ENCODE data around the gene RAB40A.

RAB40A gene

GRCh38 chrX:103517246-103517645, 2.0 kb downstream of the RAB40A start:
- Histone ChIP-seq H3K4me3 (ENCODE audit: low read depth, low read length) (no peak overlapping the region), H3K4me1 (ENCODE audit: control insufficient read depth, insufficient read depth, low read length) (no peaks in the 10 kb centered on the region), H3K27ac (ENCODE audit: extremely low read depth, low read depth, low read length) (no peak overlapping the region), H3K9me3 (ENCODE audit: control insufficient read depth, insufficient read depth, low read depth, low read length) (no peaks in the 10 kb centered on the region), H3K36me3 (ENCODE audit: control insufficient read depth in 2 of 2, insufficient read depth in 1 of 2, low read length in 2 of 2) (no peaks in the 10 kb centered on the region)
- TF ChIP-seq ZNF660 (tag by site-specific recombination; IDR thresholded peaks at IDR 0.05) (no peak), ZNF174 (tag by site-specific recombination; IDR thresholded peaks at IDR 0.05) (no peak), ELK4 (IDR thresholded peaks at IDR 0.05; ENCODE audit: borderline replicate concordance, low read depth, low read length) (no peak), ZBTB1 (tag by site-specific recombination; IDR thresholded peaks at IDR 0.05) (no peak), ZNF416 (tag by site-specific recombination; IDR thresholded peaks at IDR 0.05) (no peak), ZNF777 (tag by site-specific recombination; IDR thresholded peaks at IDR 0.05; ENCODE audit: borderline replicate concordance) (no peak), ZNF211 (tag by site-specific recombination; IDR thresholded peaks at IDR 0.05; ENCODE audit: low read depth) (no peak), ZNF596 (tag by site-specific recombination; IDR thresholded peaks at IDR 0.05) (no peak)
- ChIA-PET CTCF (no interaction called here), POLR2A (no interaction called here)

GRCh38 chrX:103513476-103514108, 5.7 kb downstream of the RAB40A start:
- Histone ChIP-seq H3K36me3 (ENCODE audit: control insufficient read depth in 2 of 2, insufficient read depth in 1 of 2, low read length in 2 of 2) (no peaks in the 10 kb centered on the region), H3K4me1 (ENCODE audit: control insufficient read depth, insufficient read depth, low read length) (no peaks in the 10 kb centered on the region), H3K27ac (ENCODE audit: extremely low read depth, low read depth, low read length) (no peak overlapping the region), H3K9me3 (ENCODE audit: control insufficient read depth, insufficient read depth, low read depth, low read length) (no peaks in the 10 kb centered on the region), H3K4me3 (ENCODE audit: low read depth, low read length) (no peak overlapping the region)
- ChIA-PET POLR2A (no interaction called here), CTCF (interaction anchor here (1.3 kb wide), 1 partner anchor 170 kb away, joined by 5 read pairs; no protein-coding TSS in a partner anchor)
- no peak for TF ChIP-seq BCL11A (tag by site-specific recombination; IDR thresholded peaks at IDR 0.05; ENCODE audit: low read depth)
- TF ChIP-seq ZSCAN16 (tag by site-specific recombination; IDR thresholded peaks at IDR 0.05) = no peak
- no peak for TF ChIP-seq MYNN (tag by site-specific recombination; IDR thresholded peaks at IDR 0.05; ENCODE audit: borderline replicate concordance)
- TF ChIP-seq ZNF677 (tag by site-specific recombination; IDR thresholded peaks at IDR 0.05) = no peak
- no peak for TF ChIP-seq ZNF175 (tag by site-specific recombination; IDR thresholded peaks at IDR 0.05)
- TF ChIP-seq ZNF114 (tag by site-specific recombination; IDR thresholded peaks at IDR 0.05) = no peak
- TF ChIP-seq ZNF2 (tag by site-specific recombination; IDR thresholded peaks at IDR 0.05) = no peak
- TF ChIP-seq ZNF747 (tag by site-specific recombination; IDR thresholded peaks at IDR 0.05) = no peak
- TF ChIP-seq MEIS1 (CRISPR knock-in tag; IDR thresholded peaks at IDR 0.05; ENCODE audit: borderline replicate concordance) = no peak
- TF ChIP-seq ZNF558 (tag by site-specific recombination; IDR thresholded peaks at IDR 0.05) = no peak
- no peak for TF ChIP-seq ZNF324 (tag by site-specific recombination; IDR thresholded peaks at IDR 0.05)
- TF ChIP-seq ZNF621 (tag by site-specific recombination; IDR thresholded peaks at IDR 0.05) = no peak
- no peak for TF ChIP-seq ZNF704 (tag by site-specific recombination; IDR thresholded peaks at IDR 0.05)
- no peak for TF ChIP-seq GLI2 (tag by site-specific recombination; IDR thresholded peaks at IDR 0.05; ENCODE audit: borderline replicate concordance, low read depth)
- TF ChIP-seq ZNF350 (tag by site-specific recombination; IDR thresholded peaks at IDR 0.05) = no peak
- no peak for TF ChIP-seq KLF1 (tag by site-specific recombination; IDR thresholded peaks at IDR 0.05)
- TF ChIP-seq ZNF596 (tag by site-specific recombination; IDR thresholded peaks at IDR 0.05) = no peak
- TF ChIP-seq ZNF510 (tag by site-specific recombination; IDR thresholded peaks at IDR 0.05; ENCODE audit: insufficient replicate concordance) = no peak
- no peak for TF ChIP-seq ZBTB17 (tag by site-specific recombination; IDR thresholded peaks at IDR 0.05)
